ENCODE data around the gene TTC27. TPM values are rescaled to one million over a fixed set of nuclear protein-coding genes. Genes with fewer than 3 reads are reported as not detected.

Gene TTC27
- total RNA-seq, 4 donors from 2014 or later = 10.4 to 13.9 (median 11.6) TPM

DNA sequence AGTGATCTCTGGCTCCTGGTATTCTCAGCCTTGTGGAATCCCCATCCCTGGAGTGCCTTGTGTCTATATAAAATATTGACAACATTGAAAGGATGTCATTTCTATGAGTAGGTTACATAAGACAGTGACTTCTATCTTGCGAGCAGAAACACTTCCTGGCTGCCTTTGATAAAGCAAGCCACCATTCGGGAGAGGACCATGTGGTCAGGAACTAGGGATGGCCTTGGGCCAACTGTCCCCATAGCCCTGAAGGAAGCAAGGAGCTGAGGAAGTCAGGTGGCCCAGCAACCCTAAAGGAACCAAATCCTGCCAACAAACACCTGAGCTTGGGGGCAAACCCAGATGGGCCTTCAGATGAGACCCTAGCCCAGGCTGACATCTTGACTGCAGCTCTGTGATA is 205.9 kb downstream of the TTC27 start:
- peaks cover 0 to 11% (median 0%) of the 10 kb centered on the region in 3 donors for H3K9me3 ChIP-seq
- H3K27me3 ChIP-seq = no peaks in the 10 kb centered on the region
- H3K4me1 ChIP-seq = no peaks in the 10 kb centered on the region
- WGBS, 2 donors (ENCODE audit: low coverage in 1 of 2) = 33% methylated on average over 2 of the region's 2 CpGs; no CpG with 5 or more reads in 1 of the 2 donors
- TF ChIP-seq POLR2AphosphoS5 (IDR thresholded peaks at IDR 0.05) (no peak), POLR2A (IDR thresholded peaks at IDR 0.05) (no peak), EP300 (IDR thresholded peaks at IDR 0.05) (no peak)
- TF ChIP-seq, protein P1, sequence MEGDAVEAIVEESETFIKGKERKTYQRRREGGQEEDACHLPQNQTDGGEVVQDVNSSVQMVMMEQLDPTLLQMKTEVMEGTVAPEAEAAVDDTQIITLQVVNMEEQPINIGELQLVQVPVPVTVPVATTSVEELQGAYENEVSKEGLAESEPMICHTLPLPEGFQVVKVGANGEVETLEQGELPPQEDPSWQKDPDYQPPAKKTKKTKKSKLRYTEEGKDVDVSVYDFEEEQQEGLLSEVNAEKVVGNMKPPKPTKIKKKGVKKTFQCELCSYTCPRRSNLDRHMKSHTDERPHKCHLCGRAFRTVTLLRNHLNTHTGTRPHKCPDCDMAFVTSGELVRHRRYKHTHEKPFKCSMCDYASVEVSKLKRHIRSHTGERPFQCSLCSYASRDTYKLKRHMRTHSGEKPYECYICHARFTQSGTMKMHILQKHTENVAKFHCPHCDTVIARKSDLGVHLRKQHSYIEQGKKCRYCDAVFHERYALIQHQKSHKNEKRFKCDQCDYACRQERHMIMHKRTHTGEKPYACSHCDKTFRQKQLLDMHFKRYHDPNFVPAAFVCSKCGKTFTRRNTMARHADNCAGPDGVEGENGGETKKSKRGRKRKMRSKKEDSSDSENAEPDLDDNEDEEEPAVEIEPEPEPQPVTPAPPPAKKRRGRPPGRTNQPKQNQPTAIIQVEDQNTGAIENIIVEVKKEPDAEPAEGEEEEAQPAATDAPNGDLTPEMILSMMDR (IDR thresholded peaks at IDR 0.05) = no peak
- no peaks in the 10 kb centered on the region for H3K36me3 ChIP-seq
- H3K27ac ChIP-seq = no peak overlapping the region
- H3K4me3 ChIP-seq = no peak overlapping the region
- ATAC-seq = no peak

DNA sequence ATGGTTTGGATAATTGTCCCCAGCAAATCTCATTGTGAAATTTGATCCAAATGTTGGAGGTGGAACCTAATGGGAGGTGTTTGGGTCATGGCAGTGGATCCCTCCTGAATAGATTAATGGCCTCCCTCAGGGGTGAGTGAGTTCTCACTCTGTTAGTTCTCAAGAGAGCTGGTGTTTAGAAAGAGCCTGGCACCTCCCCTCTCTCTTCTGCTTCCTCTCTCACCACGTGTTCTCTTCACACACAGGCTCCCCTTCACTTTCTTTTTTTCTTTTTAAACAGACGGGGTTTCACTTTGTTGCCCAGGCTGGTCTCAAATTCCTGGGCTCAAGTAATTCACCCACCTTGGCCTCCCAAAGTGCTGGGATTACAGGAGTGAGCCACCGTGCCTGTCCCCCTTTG is 207.3 kb downstream of the TTC27 start:
- 38% methylated on average over 2 of the region's 3 CpGs; no CpG with 5 or more reads in 1 of the 2 donors for WGBS, 2 donors (ENCODE audit: low coverage in 1 of 2)
- Histone ChIP-seq H3K9me3 (no peaks in the 10 kb centered on the region), H3K4me1 (no peaks in the 10 kb centered on the region), H3K36me3 (no peaks in the 10 kb centered on the region), H3K27me3 (no peaks in the 10 kb centered on the region), H3K4me3 (no peak overlapping the region), H3K27ac (no peak overlapping the region)
- no peak for ATAC-seq
- TF ChIP-seq, protein P1 (IDR thresholded peaks at IDR 0.05) = no peak

DNA sequence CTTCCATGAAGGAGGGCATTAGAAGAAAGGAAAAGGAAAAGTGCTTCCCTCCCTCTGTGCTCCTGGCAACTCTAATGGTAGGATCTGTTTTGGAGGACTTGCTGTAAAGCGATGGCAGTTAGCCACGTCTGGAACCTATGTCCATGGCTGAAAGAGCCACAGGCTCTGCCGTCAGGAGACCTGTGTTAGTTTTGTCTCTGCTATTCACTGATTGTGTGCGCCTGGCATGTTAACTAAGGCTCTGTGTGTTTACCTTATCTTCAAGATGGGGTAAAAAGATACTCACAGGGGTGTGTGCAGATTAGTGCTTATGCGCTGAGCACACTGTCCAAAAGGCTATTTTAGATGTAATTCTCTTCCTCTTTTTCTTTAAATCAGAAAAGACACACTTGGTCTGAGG is 209.1 kb downstream of the TTC27 start:
- TF ChIP-seq EP300 (IDR thresholded peaks at IDR 0.05) = no peak
- TF ChIP-seq POLR2A (IDR thresholded peaks at IDR 0.05) = no peak
- H3K9me3 ChIP-seq = no peaks in the 10 kb centered on the region
- H3K27ac ChIP-seq = no peak overlapping the region
- ATAC-seq = no peak
- H3K36me3 ChIP-seq = no peaks in the 10 kb centered on the region
- peaks cover 0 to 2% (median 0%) of the 10 kb centered on the region in 3 donors for H3K4me1 ChIP-seq
- WGBS, 2 donors (ENCODE audit: low coverage in 1 of 2) = 48 to 79% methylated on average over 2 to 5 of the region's 5 CpGs
- no peaks in the 10 kb centered on the region for H3K27me3 ChIP-seq
- H3K4me3 ChIP-seq = no peak overlapping the region

DNA sequence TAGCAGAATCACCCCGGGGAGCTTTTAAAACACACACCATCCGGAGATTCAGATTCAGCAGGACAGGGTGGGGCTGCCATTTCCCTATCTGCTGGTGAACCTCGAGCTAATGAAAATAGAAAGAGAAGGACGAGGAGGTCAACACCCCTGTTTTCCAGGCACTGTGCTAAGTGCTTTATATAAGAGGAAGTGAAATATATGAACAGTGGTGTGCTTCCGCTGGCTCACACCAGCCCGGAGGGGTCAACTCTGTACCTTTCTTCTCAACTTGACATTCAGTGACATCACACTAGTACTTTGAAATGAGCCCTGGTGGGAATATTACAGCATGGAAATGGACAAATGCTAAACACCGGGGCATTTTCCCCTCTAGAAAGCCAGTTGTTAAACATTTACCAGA is 210.6 kb downstream of the TTC27 start:
- no peaks in the 10 kb centered on the region for H3K36me3 ChIP-seq
- TF ChIP-seq, protein P1 (IDR thresholded peaks at IDR 0.05) = no peak
- TF ChIP-seq POLR2A (IDR thresholded peaks at IDR 0.05) (no peak), EP300 (IDR thresholded peaks at IDR 0.05) (no peak), POLR2AphosphoS5 (IDR thresholded peaks at IDR 0.05) (no peak)
- no peak for ATAC-seq
- no peak overlapping the region for H3K27ac ChIP-seq
- no peaks in the 10 kb centered on the region for H3K9me3 ChIP-seq
- 58% methylated on average over 6 of the region's 7 CpGs; no CpG with 5 or more reads in 1 of the 2 donors for WGBS, 2 donors (ENCODE audit: low coverage in 1 of 2)
- peaks cover 0 to 9% (median 0%) of the 10 kb centered on the region in 3 donors for H3K4me1 ChIP-seq
- H3K4me3 ChIP-seq = no peak overlapping the region
- H3K27me3 ChIP-seq = no peaks in the 10 kb centered on the region

DNA sequence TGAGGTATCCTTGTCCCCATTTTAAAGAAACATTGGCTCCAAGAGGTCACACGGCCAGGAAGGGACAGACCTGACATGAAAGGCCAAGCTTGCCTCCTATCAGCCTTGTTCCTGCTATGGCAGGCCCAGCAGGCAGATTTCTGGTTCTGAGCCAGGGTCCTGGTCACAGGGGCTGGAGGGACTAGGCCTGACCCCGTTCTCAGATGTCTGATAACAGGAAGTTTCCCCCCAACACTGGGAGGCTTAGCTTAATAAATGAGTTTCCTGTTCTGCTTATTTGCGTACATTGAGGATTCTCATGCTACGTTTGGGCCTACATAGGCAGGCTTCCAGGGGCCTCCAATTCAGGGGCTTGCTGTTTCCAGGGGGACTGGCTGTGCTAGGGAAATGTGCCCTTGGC is 211.1 kb downstream of the TTC27 start:
- H3K9me3 ChIP-seq = no peaks in the 10 kb centered on the region
- no peaks in the 10 kb centered on the region for H3K36me3 ChIP-seq
- no peak overlapping the region for H3K27ac ChIP-seq
- ATAC-seq = no peak
- 80 to 83% methylated on average over 1 to 2 of the region's 4 CpGs for WGBS, 2 donors (ENCODE audit: low coverage in 1 of 2)
- no peaks in the 10 kb centered on the region for H3K27me3 ChIP-seq
- peaks cover 0 to 9% (median 0%) of the 10 kb centered on the region in 3 donors for H3K4me1 ChIP-seq
- TF ChIP-seq POLR2A (IDR thresholded peaks at IDR 0.05) (no peak), EP300 (IDR thresholded peaks at IDR 0.05) (no peak)
- no peak overlapping the region for H3K4me3 ChIP-seq

DNA sequence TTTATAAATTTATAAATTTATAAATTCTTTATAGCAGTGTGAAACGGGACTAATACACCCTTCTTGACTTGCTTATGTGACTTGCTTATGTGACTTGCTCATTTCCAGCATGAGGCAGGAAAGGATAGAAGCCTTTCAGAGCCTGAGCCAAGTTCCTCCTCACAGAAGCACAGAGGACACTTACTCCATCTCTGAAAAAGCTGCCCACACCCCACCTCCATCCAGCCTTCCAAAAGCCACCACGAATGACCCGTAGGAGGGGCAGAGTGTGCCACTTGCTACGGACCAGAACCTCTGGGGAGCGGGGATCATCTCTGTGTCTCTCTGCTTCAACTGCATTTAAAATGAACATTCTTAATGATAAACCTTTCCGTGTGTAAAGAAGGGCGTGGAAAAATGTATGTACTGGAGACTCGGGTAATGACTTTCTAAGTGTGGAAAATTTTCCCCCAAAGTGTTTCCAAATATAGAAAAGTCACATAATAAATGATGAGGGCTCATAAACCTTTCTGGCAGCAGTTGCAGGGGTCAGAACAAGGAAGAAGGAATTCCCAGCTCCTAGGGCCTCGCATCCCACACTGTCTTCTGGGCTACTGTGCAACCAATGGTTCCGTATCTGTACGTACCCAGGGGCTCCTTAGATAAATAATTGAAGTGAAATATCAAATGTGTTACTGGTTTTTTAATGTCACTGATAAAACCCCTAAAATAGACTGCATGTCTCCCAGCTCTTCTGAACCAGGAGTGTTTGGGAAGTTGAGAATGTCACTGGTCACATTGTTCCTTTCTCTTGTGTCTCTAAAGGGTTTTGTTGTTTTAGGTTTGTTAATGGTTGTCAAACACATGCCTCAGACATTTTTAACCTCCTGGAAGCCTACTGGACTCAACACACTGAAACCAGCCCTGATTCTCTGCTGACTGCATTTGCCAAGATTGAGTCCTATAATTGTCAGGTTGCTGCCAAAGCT is 214.4 kb downstream of the TTC27 start:
- peaks cover 0 to 9% (median 0%) of the 10 kb centered on the region in 3 donors for H3K4me1 ChIP-seq
- no peak overlapping the region for H3K27ac ChIP-seq
- no peaks in the 10 kb centered on the region for H3K27me3 ChIP-seq
- ATAC-seq = no peak
- TF ChIP-seq, protein P1 (IDR thresholded peaks at IDR 0.05) = no peak
- TF ChIP-seq POLR2A (IDR thresholded peaks at IDR 0.05) (no peak), EP300 (IDR thresholded peaks at IDR 0.05) (no peak), POLR2AphosphoS5 (IDR thresholded peaks at IDR 0.05) (no peak)
- WGBS, 2 donors (ENCODE audit: low coverage in 1 of 2) = 35 to 58% methylated on average over 9 to 10 of the region's 11 CpGs
- no peaks in the 10 kb centered on the region for H3K9me3 ChIP-seq
- no peaks in the 10 kb centered on the region for H3K36me3 ChIP-seq
- H3K4me3 ChIP-seq = no peak overlapping the region
